ENCODE measurements around the gene CDHR2. TPM values are rescaled to one million over a fixed set of nuclear protein-coding genes. Genes with fewer than 3 reads are reported as not detected.

The CDHR2 gene
- total RNA-seq = 1 to 10 TPM; 1.3 to 2.4 TPM
- 2.2 to 4.1 reads per million in 2 donors for total RNA-seq

DNA sequence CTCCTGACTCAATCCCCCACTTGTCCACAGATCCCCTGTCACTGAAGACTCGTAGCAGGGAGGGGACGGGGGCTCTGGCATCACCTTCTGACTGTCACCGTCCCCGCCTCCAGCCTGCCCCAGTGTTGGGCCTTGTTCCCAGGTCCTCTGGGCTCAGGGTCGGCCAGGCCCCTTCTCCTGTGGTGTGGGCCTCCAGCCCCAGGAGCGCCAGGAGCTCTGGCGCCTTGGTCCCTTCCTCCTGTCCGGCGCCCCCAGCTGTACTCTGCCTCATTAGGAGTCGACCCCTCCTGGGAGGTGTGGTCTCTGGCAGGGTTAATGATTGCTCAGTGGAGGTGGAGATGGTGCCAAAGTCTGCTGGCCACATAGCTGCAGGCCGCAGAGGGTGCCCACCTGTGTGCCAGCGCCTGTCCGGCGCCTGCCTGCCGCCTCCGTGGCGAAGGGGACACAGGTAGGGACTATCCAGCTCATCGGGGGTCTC is at the start of gene CDHR2:
CDHR2 (plus strand) TSS at position 376 of the 478 bp plus-strand sequence. CDS start 16,011 bp downstream, outside the sequence.
- ATAC-seq (no peak), DNase-seq (no peak)
- Mint-ChIP-seq H3K36me3 (ENCODE audit: low read depth) (no peaks in the 10 kb centered on the region), H3K27ac (peak within 1 kb of the TSS; percentile 95), H3K4me3 (no peak within 1 kb of the TSS), H3K4me1 (peaks cover 30% of the 10 kb centered on the region), H3K27me3 (no peaks in the 10 kb centered on the region)
- H3K9me3 ChIP-seq (ENCODE audit: control insufficient read depth, low read length, poor library complexity, severe bottlenecking) = no peaks in the 10 kb centered on the region

GRCh38 chr5:176500511-176500910 is 48.6 kb upstream of the CDHR2 start:
- ATAC-seq = no peak

GRCh38 chr5:176501333-176501732 is 47.8 kb upstream of the CDHR2 start:
- DNase-seq (no peak), ATAC-seq (no peak)
- H3K36me3 Mint-ChIP-seq (ENCODE audit: low read depth) = peaks cover 5% of the 10 kb centered on the region
- no peaks in the 10 kb centered on the region for H3K9me3 ChIP-seq (ENCODE audit: control insufficient read depth, low read length, poor library complexity, severe bottlenecking)
- H3K27ac Mint-ChIP-seq = peak overlapping the region; percentile 9
- H3K4me3 Mint-ChIP-seq = no peak overlapping the region
- H3K4me1 Mint-ChIP-seq = peaks cover 2% of the 10 kb centered on the region
- H3K27me3 Mint-ChIP-seq = no peaks in the 10 kb centered on the region

More at GRCh38 chr5:176500511-176500910, 48.6 kb upstream of the CDHR2 start:
- Mint-ChIP-seq H3K4me1 (peaks cover 2% of the 10 kb centered on the region), H3K27me3 (no peaks in the 10 kb centered on the region), H3K36me3 (ENCODE audit: low read depth) (peaks cover 5% of the 10 kb centered on the region), H3K27ac (no peak overlapping the region), H3K4me3 (no peak overlapping the region)
- DNase-seq = no peak
- H3K9me3 ChIP-seq (ENCODE audit: control insufficient read depth, low read length, poor library complexity, severe bottlenecking) = no peaks in the 10 kb centered on the region

- H3K4me3 Mint-ChIP-seq = no peak overlapping the region
- DNase-seq (no peak), ATAC-seq (no peak)
- no peaks in the 10 kb centered on the region for H3K9me3 ChIP-seq (ENCODE audit: control insufficient read depth, low read length, poor library complexity, severe bottlenecking)
- no peak overlapping the region for H3K27ac Mint-ChIP-seq
- peaks cover 2% of the 10 kb centered on the region for H3K4me1 Mint-ChIP-seq
- H3K27me3 Mint-ChIP-seq = no peaks in the 10 kb centered on the region
- H3K36me3 Mint-ChIP-seq (ENCODE audit: low read depth) = peaks cover 10% of the 10 kb centered on the region
Observed at GRCh38 chr5:176503496-176503895, 45.6 kb upstream of the CDHR2 start.

GRCh38 chr5:176507911-176508310 is 41.2 kb upstream of the CDHR2 start:
- Mint-ChIP-seq H3K4me1 (peaks cover 2% of the 10 kb centered on the region), H3K36me3 (ENCODE audit: low read depth) (peaks cover 5% of the 10 kb centered on the region), H3K4me3 (no peak overlapping the region), H3K27me3 (no peaks in the 10 kb centered on the region), H3K27ac (peak overlapping the region; percentile 72)
- no peak for DNase-seq
- H3K9me3 ChIP-seq (ENCODE audit: control insufficient read depth, low read length, poor library complexity, severe bottlenecking) = no peaks in the 10 kb centered on the region
- ATAC-seq = no peak

GRCh38 chr5:176508603-176509002 is 40.5 kb upstream of the CDHR2 start:
- DNase-seq (no peak), ATAC-seq (no peak)
- Mint-ChIP-seq H3K4me1 (peaks cover 3% of the 10 kb centered on the region), H3K27me3 (no peaks in the 10 kb centered on the region), H3K4me3 (no peak overlapping the region), H3K36me3 (ENCODE audit: low read depth) (peaks cover 5% of the 10 kb centered on the region), H3K27ac (peak overlapping the region; percentile 24)
- no peaks in the 10 kb centered on the region for H3K9me3 ChIP-seq (ENCODE audit: control insufficient read depth, low read length, poor library complexity, severe bottlenecking)

GRCh38 chr5:176513788-176514187 is 35.4 kb upstream of the CDHR2 start:
- Mint-ChIP-seq H3K36me3 (ENCODE audit: low read depth) (no peaks in the 10 kb centered on the region), H3K4me1 (peaks cover 14% of the 10 kb centered on the region), H3K27me3 (no peaks in the 10 kb centered on the region), H3K4me3 (peak overlapping the region; percentile 25), H3K27ac (peak overlapping the region; percentile 74)
- no peaks in the 10 kb centered on the region for H3K9me3 ChIP-seq (ENCODE audit: control insufficient read depth, low read length, poor library complexity, severe bottlenecking)
- DNase-seq (no peak), ATAC-seq (no peak)

- ATAC-seq = no peak
- Mint-ChIP-seq H3K4me1 (peaks cover 14% of the 10 kb centered on the region), H3K36me3 (ENCODE audit: low read depth) (no peaks in the 10 kb centered on the region), H3K27me3 (no peaks in the 10 kb centered on the region), H3K4me3 (peak overlapping the region; percentile 25), H3K27ac (peak overlapping the region; percentile 74)
- no peaks in the 10 kb centered on the region for H3K9me3 ChIP-seq (ENCODE audit: control insufficient read depth, low read length, poor library complexity, severe bottlenecking)
- no peak for DNase-seq
Observed at GRCh38 chr5:176514244-176514950, 34.7 kb upstream of the CDHR2 start.

GRCh38 chr5:176515396-176515795 is 33.7 kb upstream of the CDHR2 start:
- Mint-ChIP-seq H3K27ac (peak overlapping the region; percentile 47), H3K27me3 (no peaks in the 10 kb centered on the region), H3K4me1 (peaks cover 14% of the 10 kb centered on the region), H3K36me3 (ENCODE audit: low read depth) (no peaks in the 10 kb centered on the region), H3K4me3 (no peak overlapping the region)
- no peaks in the 10 kb centered on the region for H3K9me3 ChIP-seq (ENCODE audit: control insufficient read depth, low read length, poor library complexity, severe bottlenecking)
- DNase-seq = no peak
- ATAC-seq = no peak

GRCh38 chr5:176517053-176517661 is 32.0 kb upstream of the CDHR2 start:
- H3K36me3 Mint-ChIP-seq (ENCODE audit: low read depth) = no peaks in the 10 kb centered on the region
- no peak overlapping the region for H3K27ac Mint-ChIP-seq
- no peaks in the 10 kb centered on the region for H3K9me3 ChIP-seq (ENCODE audit: control insufficient read depth, low read length, poor library complexity, severe bottlenecking)
- peak; percentile 32 for ATAC-seq
- peaks cover 19% of the 10 kb centered on the region for H3K4me1 Mint-ChIP-seq
- DNase-seq = no peak
- H3K27me3 Mint-ChIP-seq = no peaks in the 10 kb centered on the region
- H3K4me3 Mint-ChIP-seq = no peak overlapping the region

DNA sequence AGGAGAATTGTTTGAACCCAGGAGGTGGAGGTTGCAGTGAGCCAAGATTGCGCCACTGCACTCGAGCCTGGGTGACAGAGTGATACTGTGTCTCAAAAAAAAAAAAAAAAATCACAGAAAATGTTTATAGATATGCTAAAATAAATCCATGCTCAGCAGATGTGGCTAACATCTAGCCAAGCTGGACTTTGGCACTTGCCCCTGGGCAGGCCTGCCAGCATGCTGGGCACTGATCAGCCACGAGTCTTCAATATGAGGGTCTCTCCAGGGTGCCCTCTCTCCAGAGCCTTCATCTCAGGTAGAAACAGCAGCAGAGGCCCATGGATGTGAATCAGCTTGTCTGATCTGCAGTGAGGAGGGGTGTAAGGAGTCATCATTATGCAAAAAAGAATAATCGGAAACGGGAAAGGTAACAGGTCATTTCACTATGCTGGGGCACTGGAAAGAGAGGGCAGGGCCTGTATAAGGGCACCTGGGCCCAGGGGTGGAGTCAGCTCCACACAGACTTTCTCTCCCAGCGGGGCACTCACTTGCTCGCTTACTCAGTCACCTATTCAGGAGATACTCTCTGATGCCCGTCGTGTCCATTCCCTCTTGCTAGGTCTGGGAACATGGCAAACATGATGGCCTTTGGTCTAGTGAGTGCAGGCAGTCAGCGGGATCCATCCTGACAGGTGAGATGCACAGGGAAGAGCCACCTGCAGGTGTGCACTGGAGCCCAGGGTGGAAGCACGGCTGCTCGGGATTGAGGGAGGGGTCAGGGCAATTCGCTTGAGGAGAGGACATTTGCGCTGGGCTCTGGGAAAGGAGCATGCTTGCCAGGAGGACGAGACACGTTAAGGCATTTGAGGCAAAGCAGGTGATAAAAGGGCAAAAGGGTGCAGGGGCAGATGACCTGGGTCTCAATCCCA is 29.1 kb upstream of the CDHR2 start:
- H3K27ac Mint-ChIP-seq = peak overlapping the region; percentile 81
- no peaks in the 10 kb centered on the region for H3K36me3 Mint-ChIP-seq (ENCODE audit: low read depth)
- no peak for DNase-seq
- H3K9me3 ChIP-seq (ENCODE audit: control insufficient read depth, low read length, poor library complexity, severe bottlenecking) = no peaks in the 10 kb centered on the region
- H3K4me3 Mint-ChIP-seq = peak overlapping the region; percentile 49
- ATAC-seq = no peak
- peaks cover 15% of the 10 kb centered on the region for H3K4me1 Mint-ChIP-seq
- no peaks in the 10 kb centered on the region for H3K27me3 Mint-ChIP-seq

GRCh38 chr5:176521286-176521685 is 27.9 kb upstream of the CDHR2 start:
- no peak for ATAC-seq
- Mint-ChIP-seq H3K27ac (peak overlapping the region; percentile 81), H3K36me3 (ENCODE audit: low read depth) (no peaks in the 10 kb centered on the region), H3K4me1 (peaks cover 18% of the 10 kb centered on the region), H3K4me3 (no peak overlapping the region), H3K27me3 (no peaks in the 10 kb centered on the region)
- no peaks in the 10 kb centered on the region for H3K9me3 ChIP-seq (ENCODE audit: control insufficient read depth, low read length, poor library complexity, severe bottlenecking)
- no peak for DNase-seq

GRCh38 chr5:176521699-176522263 is 27.4 kb upstream of the CDHR2 start:
- H3K36me3 Mint-ChIP-seq (ENCODE audit: low read depth) = no peaks in the 10 kb centered on the region
- H3K4me3 Mint-ChIP-seq = no peak overlapping the region
- peaks cover 18% of the 10 kb centered on the region for H3K4me1 Mint-ChIP-seq
- no peaks in the 10 kb centered on the region for H3K9me3 ChIP-seq (ENCODE audit: control insufficient read depth, low read length, poor library complexity, severe bottlenecking)
- no peaks in the 10 kb centered on the region for H3K27me3 Mint-ChIP-seq
- no peak overlapping the region for H3K27ac Mint-ChIP-seq
- no peak for ATAC-seq
- no peak for DNase-seq

All from T-helper 17 cell (primary cell).